GM18508 (cell line): Measurements from ENCODE around the gene FARP1.
"Not testable (repeated sequence)": the region's sequence is repeated elsewhere in the genome, so short reads cannot be mapped to it uniquely, and the experiment has no call there.

Experiments
- ATAC-seq: cut with Tn5 transposase; IDR thresholded peaks from one replicate; pipeline ENCODE4 v1.9.1; 2021; ENCODE audit warnings: moderate number of reproducible peaks; ENCODE audit not compliant: insufficient read depth, unreplicated experiment

FARP1 gene

GRCh38 chr13:98407575-98407974 is 264.7 kb downstream of the FARP1 start:
- ATAC-seq, result no peak

GRCh38 chr13:98409281-98409680 is 266.4 kb downstream of the FARP1 start:
- ATAC-seq, result no peak

- no peak for ATAC-seq
Measured at GRCh38 chr13:98410612-98411011, 267.7 kb downstream of the FARP1 start.

GRCh38 chr13:98411013-98411412 is 268.1 kb downstream of the FARP1 start:
- ATAC-seq, result no peak

GRCh38 chr13:98411617-98412265 is 268.8 kb downstream of the FARP1 start:
- no peak for ATAC-seq

- not testable (repeated sequence) for ATAC-seq
Measured at GRCh38 chr13:98413278-98413677, 270.4 kb downstream of the FARP1 start.

- no peak for ATAC-seq
Measured at GRCh38 chr13:98413796-98414195, 270.9 kb downstream of the FARP1 start.

DNA sequence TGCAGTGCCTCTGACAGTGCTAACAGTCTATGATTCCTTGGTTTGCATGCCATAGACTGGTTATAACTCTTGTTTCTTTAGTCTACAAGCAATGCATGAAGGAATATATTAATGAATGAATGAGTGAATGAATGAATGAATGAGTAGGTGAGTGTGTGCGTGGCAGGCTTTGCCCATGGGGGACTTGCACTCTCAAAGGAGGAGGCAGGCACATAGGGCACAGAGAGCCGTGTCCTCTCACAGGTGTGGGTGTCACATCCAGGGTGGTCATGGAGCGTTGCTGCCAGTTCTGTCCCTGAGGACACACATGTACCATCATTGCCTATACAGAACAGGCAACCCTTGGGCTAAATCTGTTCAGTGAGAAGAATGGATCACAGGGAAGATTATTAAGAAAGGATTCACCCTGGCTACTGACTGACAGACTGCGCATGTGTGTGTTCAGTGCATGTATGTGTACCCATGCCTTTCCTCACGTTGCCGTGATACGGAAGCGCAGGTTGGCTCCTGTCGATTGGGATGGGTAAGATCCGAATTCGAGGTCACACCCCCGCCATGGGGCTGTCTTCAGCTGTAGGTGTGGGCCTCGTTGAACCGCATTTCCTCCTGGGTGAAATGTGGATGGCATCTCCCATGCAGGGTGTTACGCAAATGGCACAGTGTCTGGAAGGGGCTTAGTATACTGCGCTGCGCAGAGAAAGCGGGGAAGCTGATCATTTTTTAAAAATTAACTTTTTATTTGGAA is 272.6 kb downstream of the FARP1 start:
- ATAC-seq, result no peak

GRCh38 chr13:98416408-98416807 is 273.5 kb downstream of the FARP1 start:
- ATAC-seq, result no peak

DNA sequence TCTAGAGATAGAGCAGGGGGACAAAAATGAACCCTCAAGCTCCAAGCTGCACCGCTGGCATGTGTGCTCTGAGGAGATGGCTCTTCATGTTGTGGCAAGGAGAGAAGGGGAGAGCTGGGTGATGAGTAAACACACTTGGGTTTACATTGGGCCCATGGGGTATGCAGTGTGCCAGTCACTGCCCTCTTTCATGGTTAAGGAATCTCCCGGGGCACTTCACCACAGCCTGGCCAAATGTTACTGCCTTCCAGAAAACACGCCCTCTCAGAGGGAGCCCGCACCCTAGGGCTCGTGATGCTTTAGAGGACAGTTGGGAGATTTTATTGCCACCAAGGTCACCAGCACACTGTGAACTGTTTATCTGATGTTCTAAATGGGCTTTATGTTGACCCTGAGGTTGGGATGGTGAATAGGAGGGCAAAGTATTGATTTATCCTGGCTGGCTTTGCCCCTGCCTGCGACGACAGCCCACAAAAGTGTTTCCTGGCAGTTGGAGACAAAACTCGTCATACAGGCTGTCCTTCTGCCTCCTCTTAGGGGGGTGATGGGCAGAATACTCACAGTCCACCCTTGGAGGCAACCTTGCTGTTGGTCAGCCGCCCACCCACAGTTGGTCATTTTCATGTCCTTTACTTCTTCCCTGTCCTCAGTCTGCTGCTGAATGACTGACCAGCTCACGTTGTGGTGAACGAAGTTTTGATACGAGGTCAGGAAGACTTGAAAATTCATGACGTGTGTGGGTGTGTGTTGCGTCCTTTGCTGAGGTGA is 277.1 kb downstream of the FARP1 start:
- no peak for ATAC-seq

DNA sequence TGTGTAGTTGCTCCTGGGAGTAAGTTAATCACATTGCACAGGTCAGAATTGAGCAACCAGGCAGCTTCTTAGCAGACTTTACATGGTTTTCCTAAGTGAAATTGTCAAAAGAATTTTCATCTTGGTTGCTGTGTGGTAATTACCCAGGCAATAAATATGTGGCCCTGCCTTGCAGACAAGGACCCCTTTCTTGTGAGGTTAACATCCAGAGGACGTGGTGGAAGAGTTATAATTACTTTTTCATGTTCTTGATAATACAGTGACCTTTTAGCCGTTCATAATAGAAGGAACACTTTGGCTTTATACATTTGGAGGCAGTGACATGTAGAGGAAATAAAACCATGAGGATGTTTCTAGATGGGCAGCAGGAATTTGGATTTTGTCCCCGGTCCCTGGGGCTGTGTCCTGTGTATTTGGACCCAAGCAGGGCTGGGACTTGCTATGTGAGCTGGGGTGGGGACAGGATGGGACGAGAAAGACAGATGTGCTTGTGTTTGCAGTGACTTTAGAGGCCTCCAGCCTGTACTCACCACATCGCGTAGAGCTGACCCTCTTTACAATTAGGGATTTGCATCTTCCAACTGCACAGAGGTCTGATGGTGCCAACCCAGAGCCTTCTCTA is 277.8 kb downstream of the FARP1 start:
- no peak for ATAC-seq

GRCh38 chr13:98422046-98422445 is 279.2 kb downstream of the FARP1 start:
- ATAC-seq, result no peak

GRCh38 chr13:98423417-98423816 is 280.5 kb downstream of the FARP1 start:
- no peak for ATAC-seq

DNA sequence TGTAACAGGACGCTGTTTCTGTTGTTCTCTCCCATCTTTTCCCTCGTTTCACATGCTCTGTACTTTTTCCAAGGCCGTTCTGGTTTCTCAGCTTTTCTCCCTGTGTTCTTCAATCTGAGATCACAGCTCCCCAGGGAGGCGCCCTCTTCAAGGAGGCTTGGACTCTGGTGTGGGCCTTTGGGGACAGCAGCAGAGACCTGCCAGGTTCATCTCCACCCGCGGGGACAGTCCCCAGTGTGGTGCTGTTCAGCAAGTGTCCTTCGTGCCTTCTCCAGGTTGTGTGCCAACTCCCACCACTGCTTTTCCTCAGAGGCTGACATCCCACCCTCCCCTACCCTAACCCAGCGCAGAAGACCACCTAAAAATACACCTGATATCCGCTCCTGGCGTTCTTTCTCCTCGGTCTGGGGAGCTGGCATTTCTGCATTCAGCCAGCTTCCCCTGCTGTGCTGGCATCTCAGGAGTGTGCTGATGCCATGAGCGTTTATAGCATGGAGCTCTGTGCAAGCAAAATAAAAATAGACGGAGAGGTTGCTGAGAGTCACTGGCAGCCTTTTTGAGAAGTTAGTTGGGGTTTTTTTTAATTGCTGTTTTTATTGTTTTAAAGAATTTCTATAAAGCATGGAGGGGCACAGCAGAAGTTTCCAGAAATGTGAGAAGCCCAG is 284.6 kb downstream of the FARP1 start:
- ATAC-seq, result no peak

DNA sequence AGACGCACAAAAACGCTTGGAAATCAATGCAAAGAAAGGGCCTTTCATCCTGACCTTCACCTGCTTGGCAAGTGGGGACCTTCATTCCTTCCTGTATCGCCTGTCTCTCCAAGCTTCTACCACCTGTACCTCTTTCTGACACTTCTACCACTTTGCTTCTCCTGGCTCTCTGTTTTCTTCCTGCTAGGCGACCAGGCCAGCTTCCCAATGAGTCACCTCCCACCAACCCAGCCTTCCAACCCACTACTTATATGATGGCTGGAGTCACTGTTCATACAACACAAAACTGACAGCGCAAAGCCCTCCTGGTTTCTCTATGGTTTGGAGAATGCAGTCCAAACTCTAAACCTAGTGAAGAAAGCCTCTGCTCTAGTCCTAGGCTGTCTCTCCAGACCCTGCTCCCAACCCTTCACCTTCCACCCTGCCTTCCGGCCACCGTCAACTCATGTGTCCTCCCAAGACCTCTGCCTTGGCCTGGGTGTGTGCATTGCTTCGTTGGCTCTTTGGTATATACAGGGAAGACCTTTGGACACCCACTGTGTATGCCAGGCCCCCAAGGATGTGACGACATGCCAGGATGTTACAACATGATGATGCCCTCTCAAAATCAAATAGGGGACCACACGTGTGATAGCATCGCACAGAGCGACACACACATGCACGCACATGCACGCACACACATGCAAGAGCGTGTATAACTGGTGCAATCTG is 285.5 kb downstream of the FARP1 start:
- ATAC-seq, result no peak

DNA sequence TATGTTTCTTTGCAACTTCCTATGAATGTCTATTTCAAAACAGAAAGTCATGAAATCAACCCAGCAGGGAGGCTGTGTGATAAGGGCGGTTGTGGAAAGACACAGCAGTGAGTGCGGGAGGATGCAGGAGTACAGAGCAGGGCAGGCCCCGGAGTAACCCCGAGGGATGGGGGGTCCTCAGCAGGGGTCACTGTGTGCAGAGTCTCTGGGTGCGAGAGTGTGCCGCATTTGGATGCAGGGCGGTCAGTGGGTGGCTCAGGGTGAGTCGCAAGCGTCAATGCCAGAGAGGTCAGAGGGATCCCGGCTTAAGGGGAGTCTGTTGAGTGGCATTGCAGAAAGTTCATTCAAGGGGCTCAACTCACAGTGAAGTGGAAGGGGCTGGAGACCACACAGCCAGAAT is 286.2 kb downstream of the FARP1 start:
- no peak for ATAC-seq

DNA sequence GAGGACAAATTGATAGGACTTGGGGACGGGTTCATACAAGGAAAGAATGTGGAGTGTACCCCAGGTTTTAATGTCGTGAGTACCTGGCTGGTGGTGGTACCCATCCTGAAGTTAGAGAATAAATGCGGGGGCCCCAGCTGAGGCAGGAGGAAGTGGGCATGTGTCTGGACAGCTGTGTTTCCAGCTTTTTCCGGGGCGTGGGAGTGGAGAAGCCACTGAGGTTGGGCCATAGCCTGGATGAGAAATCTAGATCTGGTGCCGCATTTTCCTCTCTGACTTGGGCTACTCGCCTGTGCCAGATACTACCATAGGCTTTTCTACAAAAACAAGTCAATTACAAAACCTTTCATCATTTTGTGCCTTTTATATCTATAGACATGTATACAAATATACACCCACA is 286.6 kb downstream of the FARP1 start:
- no peak for ATAC-seq

DNA sequence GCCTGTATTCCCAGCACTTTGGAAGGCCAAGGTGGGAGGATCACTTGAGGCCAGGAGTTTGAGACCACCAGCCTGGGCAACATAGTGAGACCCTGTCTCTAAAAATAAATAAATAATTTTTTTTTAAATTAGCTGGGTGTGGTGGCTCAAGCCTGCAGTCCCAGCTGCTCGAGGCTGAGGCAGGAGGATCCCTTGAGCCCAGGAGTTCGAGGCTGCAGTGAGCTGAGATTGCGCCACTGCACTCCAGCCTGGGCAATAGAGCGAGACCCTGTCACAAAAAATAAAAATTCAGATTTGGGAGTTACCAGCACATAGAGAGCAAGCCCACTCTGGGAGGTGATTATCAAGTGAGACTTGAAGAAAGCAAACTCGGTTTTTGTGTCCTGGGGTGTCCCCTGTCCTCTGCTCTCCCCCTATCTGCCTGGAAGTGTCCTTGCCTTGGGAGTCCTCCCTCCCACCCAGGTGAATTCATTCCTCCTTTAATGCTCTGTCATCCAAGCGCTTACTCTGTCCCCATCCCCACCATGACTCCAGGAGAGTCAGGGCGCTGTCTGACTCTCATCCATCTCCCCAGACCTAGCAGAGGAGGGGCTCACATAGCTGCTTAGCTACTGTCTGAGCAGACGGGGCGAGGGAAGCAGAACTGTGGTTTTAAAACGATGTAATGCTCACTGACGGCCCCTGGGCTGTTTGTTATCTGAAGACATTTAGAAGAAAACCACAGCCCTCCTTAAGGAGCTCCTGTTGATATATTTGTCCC is 287.3 kb downstream of the FARP1 start:
- no peak for ATAC-seq

GRCh38 chr13:98432638-98433037 is 289.7 kb downstream of the FARP1 start:
- ATAC-seq, result no peak
